GM12801 (cell line): ENCODE measurements around the gene AURKB.

Experiments
- TF ChIP-seq, protein P1 (sequence below): IDR thresholded peaks from one replicate; pipeline ENCODE4 v1.5.1; 2011; ENCODE audit warnings: control low read depth; ENCODE audit not compliant: insufficient read length; ENCODE audit errors: extremely low read depth

AURKB gene

DNA sequence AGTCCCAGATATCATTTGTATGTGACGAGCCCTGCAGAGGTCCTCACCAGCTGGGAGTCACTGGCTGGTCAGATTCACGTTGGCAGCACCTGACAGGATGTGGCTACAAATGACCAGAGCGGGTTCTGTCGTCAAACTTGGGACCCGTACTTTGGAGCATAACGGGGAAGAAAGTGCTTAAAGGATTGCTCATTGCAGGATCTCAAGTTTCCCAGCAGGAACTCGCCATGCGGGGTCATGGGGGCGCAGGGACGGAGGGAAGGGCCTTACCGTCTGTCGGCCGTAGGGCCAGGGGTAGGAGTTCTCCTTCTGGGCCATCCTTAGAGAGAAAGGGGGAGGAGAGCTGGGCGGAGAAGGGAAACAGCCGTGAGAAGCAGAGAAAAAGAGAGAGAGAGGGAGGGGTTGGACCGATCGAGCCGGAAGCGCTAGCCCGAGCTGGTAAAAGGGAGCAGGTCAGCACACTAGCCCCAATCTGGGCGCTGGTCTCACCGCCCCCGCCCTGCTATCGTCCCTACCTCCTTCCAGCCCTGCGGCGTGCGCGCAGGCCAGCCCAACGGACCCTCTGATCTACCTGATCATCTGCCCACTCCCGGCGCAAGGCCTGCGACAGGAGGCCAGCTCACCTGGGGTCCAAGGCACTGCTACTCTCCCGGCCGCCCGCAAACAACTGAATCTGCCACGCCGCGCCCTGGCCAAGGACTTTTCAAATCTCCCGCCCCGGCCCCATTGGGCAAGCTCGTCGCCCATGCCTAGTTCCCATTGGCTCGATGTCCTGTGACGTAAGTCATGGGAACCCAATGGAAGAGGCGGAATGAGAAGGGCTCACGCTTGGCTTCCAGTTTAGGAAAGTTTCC, at the start of gene AURKB:
TSS of gene AURKB (minus strand) at position 669 of the 854 bp plus-strand sequence. CDS start at position 318, 351 bp downstream.
- TF ChIP-seq, protein P1, sequence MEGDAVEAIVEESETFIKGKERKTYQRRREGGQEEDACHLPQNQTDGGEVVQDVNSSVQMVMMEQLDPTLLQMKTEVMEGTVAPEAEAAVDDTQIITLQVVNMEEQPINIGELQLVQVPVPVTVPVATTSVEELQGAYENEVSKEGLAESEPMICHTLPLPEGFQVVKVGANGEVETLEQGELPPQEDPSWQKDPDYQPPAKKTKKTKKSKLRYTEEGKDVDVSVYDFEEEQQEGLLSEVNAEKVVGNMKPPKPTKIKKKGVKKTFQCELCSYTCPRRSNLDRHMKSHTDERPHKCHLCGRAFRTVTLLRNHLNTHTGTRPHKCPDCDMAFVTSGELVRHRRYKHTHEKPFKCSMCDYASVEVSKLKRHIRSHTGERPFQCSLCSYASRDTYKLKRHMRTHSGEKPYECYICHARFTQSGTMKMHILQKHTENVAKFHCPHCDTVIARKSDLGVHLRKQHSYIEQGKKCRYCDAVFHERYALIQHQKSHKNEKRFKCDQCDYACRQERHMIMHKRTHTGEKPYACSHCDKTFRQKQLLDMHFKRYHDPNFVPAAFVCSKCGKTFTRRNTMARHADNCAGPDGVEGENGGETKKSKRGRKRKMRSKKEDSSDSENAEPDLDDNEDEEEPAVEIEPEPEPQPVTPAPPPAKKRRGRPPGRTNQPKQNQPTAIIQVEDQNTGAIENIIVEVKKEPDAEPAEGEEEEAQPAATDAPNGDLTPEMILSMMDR, result no peak

DNA sequence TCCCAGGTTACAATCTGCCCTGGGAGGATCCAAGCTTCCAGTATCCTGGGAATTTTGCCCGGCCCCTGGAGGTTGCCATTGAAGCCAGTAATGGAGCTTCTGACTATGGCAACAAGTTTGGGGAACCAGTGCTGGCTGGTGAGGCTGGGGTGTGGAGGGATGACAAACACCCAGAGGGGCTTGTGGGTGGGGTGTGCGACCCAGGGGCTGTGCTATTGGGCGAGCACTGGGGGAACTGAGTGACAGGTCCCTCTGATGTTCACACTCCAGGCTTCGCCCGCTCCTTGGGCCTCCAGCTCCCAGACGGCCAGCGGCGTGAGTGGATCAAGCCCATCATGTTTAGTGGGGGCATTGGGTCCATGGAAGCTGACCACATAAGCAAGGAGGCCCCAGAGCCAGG, 47.4 kb upstream of the AURKB start:
- TF ChIP-seq, protein P1, result no peak

DNA sequence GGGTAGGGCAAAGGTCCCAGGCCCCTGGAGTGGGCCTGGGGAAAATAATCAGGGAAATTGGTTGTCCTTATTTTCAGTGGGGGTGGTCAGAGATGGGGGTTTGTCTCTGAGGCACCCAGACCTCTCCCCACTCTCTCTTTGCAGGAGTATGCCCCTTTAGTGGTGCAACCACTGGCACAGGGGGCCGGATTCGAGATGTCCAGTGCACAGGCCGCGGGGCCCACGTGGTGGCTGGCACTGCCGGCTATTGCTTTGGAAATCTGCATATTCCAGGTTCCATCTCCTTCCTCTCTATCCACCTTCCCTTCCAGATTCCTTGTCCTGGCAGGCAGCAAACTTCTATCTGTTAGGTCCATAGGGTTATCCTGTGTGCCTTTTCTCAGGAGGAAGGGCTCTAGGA, 46.3 kb upstream of the AURKB start:
- TF ChIP-seq, protein P1, result no peak

DNA sequence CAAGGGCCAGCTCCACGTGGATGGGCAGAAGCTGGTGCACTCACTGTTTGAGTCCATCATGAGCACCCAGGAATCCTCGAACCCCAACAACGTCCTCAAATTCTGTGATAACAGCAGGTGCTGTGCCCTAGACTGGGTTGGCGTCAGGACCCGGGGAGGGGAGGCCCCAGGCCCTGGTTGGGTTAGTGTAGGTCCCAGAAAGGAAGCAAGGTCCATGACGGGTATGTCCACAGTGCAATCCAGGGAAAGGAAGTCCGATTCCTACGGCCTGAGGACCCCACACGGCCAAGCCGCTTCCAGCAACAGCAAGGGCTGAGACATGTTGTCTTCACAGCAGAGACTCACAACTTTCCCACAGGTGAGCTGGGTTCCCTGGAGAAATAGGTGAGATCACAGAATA, 45.9 kb upstream of the AURKB start:
- TF ChIP-seq, protein P1, result no peak

DNA sequence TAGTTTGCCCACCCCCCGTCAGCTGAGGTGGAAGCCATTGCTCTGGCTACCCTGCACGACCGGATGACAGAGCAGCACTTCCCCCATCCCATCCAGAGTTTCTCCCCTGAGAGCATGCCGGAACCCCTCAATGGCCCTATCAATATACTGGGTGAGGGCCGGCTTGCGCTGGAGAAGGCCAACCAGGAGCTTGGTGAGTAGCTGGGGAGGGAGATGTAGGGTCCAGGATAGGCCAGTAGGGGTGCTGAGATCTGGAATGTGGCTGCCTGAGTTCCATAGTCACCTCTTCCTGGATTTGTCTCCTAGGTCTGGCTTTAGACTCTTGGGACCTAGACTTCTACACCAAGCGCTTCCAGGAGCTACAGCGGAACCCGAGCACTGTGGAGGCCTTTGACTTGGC, 45.1 kb upstream of the AURKB start:
- TF ChIP-seq, protein P1, result no peak

DNA sequence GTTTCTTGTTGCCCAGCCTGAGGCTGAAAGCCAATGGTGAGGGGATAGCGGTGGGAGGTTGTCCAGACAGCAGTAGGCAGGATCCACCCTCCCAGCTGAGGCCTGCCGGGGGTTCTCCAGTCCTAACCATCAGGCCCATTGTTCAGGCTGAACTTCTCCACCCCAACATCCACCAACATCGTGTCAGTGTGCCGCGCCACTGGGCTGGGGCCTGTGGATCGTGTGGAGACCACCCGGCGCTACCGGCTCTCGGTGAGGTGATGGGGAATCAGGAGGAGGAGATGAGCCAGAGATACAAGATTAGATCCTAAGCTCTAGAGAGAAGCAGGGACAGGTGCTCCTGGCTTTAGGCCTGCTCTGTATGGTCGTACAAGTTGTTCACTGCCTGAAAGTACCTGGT, 44.5 kb upstream of the AURKB start:
- TF ChIP-seq, protein P1, result no peak

DNA sequence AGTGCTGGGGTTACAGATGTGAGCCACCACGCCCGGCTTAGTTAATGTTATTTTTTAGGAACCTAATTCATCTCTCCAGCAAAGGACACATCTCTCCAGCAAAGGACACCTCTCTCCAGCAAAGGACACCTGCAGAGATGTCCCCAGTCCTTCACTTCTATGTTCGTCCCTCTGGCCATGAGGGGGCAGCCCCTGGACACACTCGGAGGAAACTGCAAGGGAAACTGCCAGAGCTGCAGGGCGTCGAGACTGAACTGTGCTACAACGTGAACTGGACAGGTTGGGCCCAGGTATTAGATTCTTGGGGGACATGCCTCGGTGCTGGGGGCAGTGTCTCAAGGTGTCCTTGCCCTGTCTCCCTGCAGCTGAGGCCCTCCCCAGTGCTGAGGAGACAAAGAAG, 43.4 kb upstream of the AURKB start:
- TF ChIP-seq, protein P1, result no peak
